PC-3 (cell line): Measurements from ENCODE around the gene CLEC16A. TPM values are rescaled to one million over a fixed set of nuclear protein-coding genes. Genes with fewer than 3 reads are reported as not detected.

ENCODE experiments used
- ATAC-seq: fragments of 200-7000 bp; cut with Tn5 transposase; 2 replicates; pipeline ENCODE4 v1.9.1; 2020; ENCODE audit warnings: mild to moderate bottlenecking, moderate library complexity
- BruUV-seq: library from RNA; stranded (reverse); fragments of 400-500 nt; replicated peaks from 2 replicates; lab custom pipeline; 2021; lab: Mats Ljungman, UMichigan
- CTCF ChIA-PET: fragments of 300-600 bp; sonication (Branson Sonifier 250); formaldehyde crosslinking; loops from one replicate; lab custom pipeline; 2022; ENCODE audit warnings: antibody characterized with exemption; lab: Charles Lee
- POLR2A ChIA-PET: fragments of 300-600 bp; sonication (Branson Sonifier 250); formaldehyde crosslinking; loops from one replicate; lab custom pipeline; 2022; ENCODE audit warnings: antibody characterized with exemption; ENCODE audit not compliant: unreplicated experiment; lab: Charles Lee
- DNase-seq: peaks from one replicate; pipeline ENCODE4 v3.0.0-alpha.2; 2015
- H2AFZ ChIP-seq: fragments of 300-600 bp; sonication (generic); 2 replicates; pipeline ENCODE4 v1.6.0; 2016; ENCODE audit warnings: antibody characterized with exemption, low read length
- H3F3A ChIP-seq: fragments of 300-600 bp; sonication (generic); one replicate; pipeline ENCODE4 v1.6.0; 2017; ENCODE audit warnings: antibody characterized with exemption, low read length, control low read depth, mild to moderate bottlenecking; ENCODE audit not compliant: unreplicated experiment
- H3K27ac ChIP-seq: fragments of 300-600 bp; sonication (generic); 2 replicates; pipeline ENCODE4 v1.5.1; 2016; ENCODE audit warnings: mild to moderate bottlenecking, low read length
- H3K27me3 ChIP-seq: fragments of 300-600 bp; sonication (generic); 2 replicates; pipeline ENCODE4 v1.6.1; 2016; ENCODE audit warnings: low read length, mixed read lengths
- H3K36me3 ChIP-seq: fragments of 300-600 bp; sonication (generic); 2 replicates; pipeline ENCODE4 v1.6.1; 2016; ENCODE audit warnings: low read depth, mixed run types, low read length, mixed read lengths
- H3K4me1 ChIP-seq: fragments of 300-600 bp; sonication (generic); 2 replicates; pipeline ENCODE4 v1.5.1; 2016; ENCODE audit warnings: low read length; ENCODE audit not compliant: insufficient read depth
- H3K4me2 ChIP-seq: fragments of 300-600 bp; sonication (generic); 2 replicates; pipeline ENCODE4 v1.6.0; 2016; ENCODE audit warnings: low read length
- H3K4me3 ChIP-seq: fragments of 300-600 bp; sonication (generic); 2 replicates; pipeline ENCODE4 v1.5.1; 2016; ENCODE audit warnings: mild to moderate bottlenecking, low read length, mixed read lengths
- H3K79me2 ChIP-seq: fragments of 300-600 bp; sonication (generic); 2 replicates; pipeline ENCODE4 v1.6.1; 2017; ENCODE audit warnings: low read length, mixed read lengths
- H3K9ac ChIP-seq: fragments of 300-600 bp; sonication (generic); 2 replicates; pipeline ENCODE4 v1.6.0; 2016; ENCODE audit warnings: mild to moderate bottlenecking, low read length
- H3K9me2 ChIP-seq: fragments of 300-600 bp; sonication (generic); replicated peaks from 2 replicates; pipeline ENCODE4 v1.6.1; 2016; ENCODE audit warnings: mixed run types, low read length, mixed read lengths
- H3K9me3 ChIP-seq: fragments of 300-600 bp; sonication (generic); 2 replicates; pipeline ENCODE4 v1.6.1; 2016; ENCODE audit warnings: low read length, mixed read lengths
- H4K20me1 ChIP-seq: fragments of 300-600 bp; sonication (generic); 2 replicates; pipeline ENCODE4 v1.6.1; 2016; ENCODE audit warnings: low read length, mixed read lengths
- CTCF ChIP-seq: fragments of 300-600 bp; sonication (generic); conservative IDR thresholded peaks from 2 replicates; pipeline ENCODE4 v1.5.1; 2017; ENCODE audit warnings: antibody characterized with exemption, low read depth, mild to moderate bottlenecking, low read length
- EZH2 ChIP-seq: fragments of 300-600 bp; sonication (generic); IDR thresholded peaks from one replicate; pipeline ENCODE4 v1.6.1; 2017; ENCODE audit warnings: antibody characterized with exemption, mild to moderate bottlenecking, low read length; ENCODE audit not compliant: unreplicated experiment
- EZH2phosphoT487 ChIP-seq: fragments of 300-600 bp; sonication (generic); IDR thresholded peaks from 2 replicates; pipeline ENCODE4 v1.6.1; 2018; ENCODE audit warnings: mild to moderate bottlenecking, antibody characterized with exemption, low read length, borderline replicate concordance
- intact Hi-C: fragments of 100-400 bp; cut with micrococcal nuclease; formaldehyde crosslinking; loops from 2 replicates; pipeline ENCODE4 v1.9.0; 2023
- total RNA-seq: library from RNA; depleted of rRNA; stranded (reverse); fragments of >200 nt; gene quantifications from 2 replicates; pipeline ENCODE4 v1.2.3, GENCODE V29; 2014

The CLEC16A gene
- total RNA-seq, 1 experiment from 2014 or later = 9.5 TPM

GRCh38 chr16:11084876-11085485 is 140.6 kb downstream of the CLEC16A start:
- BruUV-seq = no TSS peak
- H3K9me3 ChIP-seq = no peaks in the 10 kb centered on the region
- ChIA-PET POLR2A (no interaction called here), CTCF (no interaction called here)
- H3K36me3 ChIP-seq = no peaks in the 10 kb centered on the region
- no peak overlapping the region for H3K9ac ChIP-seq
- H3F3A ChIP-seq = no peaks in the 10 kb centered on the region
- H3K27me3 ChIP-seq = no peaks in the 10 kb centered on the region
- no peak overlapping the region for H3K27ac ChIP-seq
- H3K4me3 ChIP-seq = no peak overlapping the region
- no peaks in the 10 kb centered on the region for H3K9me2 ChIP-seq
- TF ChIP-seq CTCF (no peak), EZH2 (no peak), EZH2phosphoT487 (no peak)
- no peak for DNase-seq
- no peaks in the 10 kb centered on the region for H4K20me1 ChIP-seq
- no peak for ATAC-seq
- intact Hi-C loops = no loop called here
- no peak overlapping the region for H2AFZ ChIP-seq
- H3K4me1 ChIP-seq = peaks cover 12% of the 10 kb centered on the region
- H3K79me2 ChIP-seq = no peaks in the 10 kb centered on the region
- no peak overlapping the region for H3K4me2 ChIP-seq

- no peak overlapping the region for H3K4me2 ChIP-seq
- no peaks in the 10 kb centered on the region for H4K20me1 ChIP-seq
- no peaks in the 10 kb centered on the region for H3F3A ChIP-seq
- H3K27me3 ChIP-seq = no peaks in the 10 kb centered on the region
- no peak for ATAC-seq
- H3K4me1 ChIP-seq = peaks cover 11% of the 10 kb centered on the region
- intact Hi-C loops = no loop called here
- no peak overlapping the region for H2AFZ ChIP-seq
- no peak overlapping the region for H3K4me3 ChIP-seq
- H3K27ac ChIP-seq = no peak overlapping the region
- ChIA-PET CTCF (no interaction called here), POLR2A (no interaction called here)
- BruUV-seq = no TSS peak
- H3K9ac ChIP-seq = no peak overlapping the region
- TF ChIP-seq EZH2 = no peak
- no peak for TF ChIP-seq EZH2phosphoT487
- no peak for TF ChIP-seq CTCF
- DNase-seq = no peak
- no peaks in the 10 kb centered on the region for H3K9me2 ChIP-seq
- no peaks in the 10 kb centered on the region for H3K9me3 ChIP-seq
- no peaks in the 10 kb centered on the region for H3K79me2 ChIP-seq
- H3K36me3 ChIP-seq = no peaks in the 10 kb centered on the region
These were observed 141.6 kb downstream of the CLEC16A start for GRCh38 chr16:11085916-11086315.

GRCh38 chr16:11087691-11088073 is 143.3 kb downstream of the CLEC16A start:
- no peak overlapping the region for H3K9ac ChIP-seq
- ATAC-seq = no peak
- CTCF ChIA-PET = no interaction called here
- H3F3A ChIP-seq = no peaks in the 10 kb centered on the region
- TF ChIP-seq EZH2phosphoT487 (no peak), EZH2 (no peak), CTCF (no peak)
- H3K27ac ChIP-seq = no peak overlapping the region
- POLR2A ChIA-PET = no interaction called here
- H3K9me3 ChIP-seq = no peaks in the 10 kb centered on the region
- no peak overlapping the region for H3K4me3 ChIP-seq
- H3K79me2 ChIP-seq = no peaks in the 10 kb centered on the region
- H3K4me2 ChIP-seq = no peak overlapping the region
- H3K36me3 ChIP-seq = no peaks in the 10 kb centered on the region
- DNase-seq = no peak
- no peak overlapping the region for H2AFZ ChIP-seq
- H3K4me1 ChIP-seq = peaks cover 11% of the 10 kb centered on the region
- no TSS peak for BruUV-seq
- intact Hi-C loops = no loop called here
- H3K9me2 ChIP-seq = no peaks in the 10 kb centered on the region
- H4K20me1 ChIP-seq = no peaks in the 10 kb centered on the region
- H3K27me3 ChIP-seq = no peaks in the 10 kb centered on the region
